Renal cortex interstitium (tissue), 11 donors: ENCODE data around the gene FBXO47. TPM values are rescaled to one million over a fixed set of nuclear protein-coding genes. Genes with fewer than 3 reads are reported as not detected.

Source experiments
- DNase-seq, 11 donors: peaks; one replicate each; pipeline ENCODE4 v3.0.0-alpha.2; 2013; ENCODE audit warnings: low read depth in 9 of 11, low spot score in 4 of 11; ENCODE audit errors: extremely low read depth in 1 of 11
- polyA plus RNA-seq, 3 donors: library from polyadenylated mRNA; unstranded; fragments of 120-200 nt; gene quantifications; one replicate each; pipeline ENCODE4 v1.2.1, GENCODE V29; 2013; ENCODE audit not compliant: insufficient read length in 3 of 3

Gene FBXO47
- polyA plus RNA-seq, 3 donors: 0.07 TPM; not detected in 2

GRCh38 chr17:38911081-38911730 is 56.0 kb downstream of the FBXO47 start:
- no peak for DNase-seq

DNA sequence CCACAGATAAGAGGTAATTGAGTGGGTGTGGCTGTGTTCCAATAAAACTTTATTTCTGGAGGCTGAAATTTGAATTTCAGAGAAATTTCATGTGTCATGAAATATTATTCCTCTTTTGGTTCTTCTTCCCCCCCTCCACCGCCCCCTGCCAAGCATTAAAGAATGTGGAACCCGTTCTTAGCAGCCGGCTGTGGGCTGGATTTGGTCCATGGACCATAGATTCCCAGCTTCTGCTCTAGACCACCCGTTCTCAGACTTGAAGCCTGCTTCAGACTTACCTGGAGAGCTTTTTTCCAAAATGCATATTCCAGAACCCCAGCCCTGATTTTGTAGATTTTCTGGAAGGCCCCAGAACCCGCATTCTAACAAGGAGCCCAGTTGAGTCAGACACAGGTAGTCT is 56.9 kb downstream of the FBXO47 start:
- DNase-seq: no peak

- no peak for DNase-seq
Observed at GRCh38 chr17:38908676-38909181, 58.5 kb downstream of the FBXO47 start.

- DNase-seq: no peak
Observed at GRCh38 chr17:38907930-38908675, 59.1 kb downstream of the FBXO47 start.

DNA sequence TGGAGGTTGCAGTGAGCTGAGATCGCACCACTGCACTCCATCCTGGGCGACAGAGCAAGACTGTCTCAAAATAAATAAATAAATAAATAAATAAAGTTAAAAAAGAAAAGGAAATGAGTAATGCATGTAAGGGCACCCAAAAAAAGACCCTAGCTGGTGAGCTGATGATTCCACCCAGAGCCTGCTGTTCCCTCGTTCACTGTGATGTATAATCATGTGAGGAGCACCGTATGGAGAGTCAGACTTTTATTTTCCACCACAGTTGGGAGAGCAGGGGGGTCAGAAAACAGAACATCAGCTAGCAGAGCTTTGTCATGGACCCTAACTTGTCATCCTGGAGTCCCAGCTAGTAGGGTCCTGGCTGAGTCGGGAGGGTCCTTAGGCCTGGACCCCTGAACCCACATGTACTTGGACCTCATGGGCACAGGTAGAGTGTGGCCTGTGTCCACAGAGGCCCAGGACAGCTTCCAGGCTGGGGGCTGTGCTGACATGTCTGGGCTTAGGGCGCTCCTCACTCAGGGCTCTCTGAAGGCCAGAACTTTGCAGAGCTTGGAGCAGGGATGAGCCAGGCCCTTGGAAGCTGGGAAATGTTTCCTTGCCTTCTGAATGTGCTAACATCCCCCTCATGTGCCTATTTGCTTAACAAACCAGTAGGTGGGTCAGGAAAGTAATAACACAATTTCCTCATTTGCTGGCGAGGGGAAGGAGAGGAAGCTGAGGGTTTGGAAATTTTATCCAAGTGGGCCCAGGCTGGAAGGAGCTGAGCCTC is 60.6 kb downstream of the FBXO47 start:
- DNase-seq: no peak

GRCh38 chr17:38905375-38905774 is 61.8 kb downstream of the FBXO47 start:
- no peak for DNase-seq

DNA sequence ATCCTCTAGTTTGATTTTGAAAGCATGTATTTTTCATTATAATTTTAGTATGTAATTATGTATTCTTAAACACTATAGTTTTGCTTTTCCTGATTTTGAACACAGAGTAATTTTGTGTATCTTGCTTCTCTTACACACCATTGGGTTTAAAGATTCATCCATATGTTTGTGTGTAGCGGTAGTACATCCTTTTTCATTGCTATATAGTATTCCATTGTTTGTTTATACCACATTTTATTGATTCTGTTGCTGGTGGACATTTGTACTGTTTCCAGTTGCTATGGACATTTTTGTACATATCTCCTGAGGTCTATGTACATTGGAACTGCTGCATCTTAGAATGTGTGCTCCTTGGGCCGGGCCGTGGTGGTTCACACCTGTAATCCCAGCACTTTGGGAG is 62.3 kb downstream of the FBXO47 start:
- DNase-seq: no peak

- no peak for DNase-seq
Observed at GRCh38 chr17:38903404-38903803, 63.8 kb downstream of the FBXO47 start.

- no peak for DNase-seq
Observed at GRCh38 chr17:38900978-38901656, 66.1 kb downstream of the FBXO47 start.

GRCh38 chr17:38899421-38899820 is 67.8 kb downstream of the FBXO47 start:
- no peak for DNase-seq

DNA sequence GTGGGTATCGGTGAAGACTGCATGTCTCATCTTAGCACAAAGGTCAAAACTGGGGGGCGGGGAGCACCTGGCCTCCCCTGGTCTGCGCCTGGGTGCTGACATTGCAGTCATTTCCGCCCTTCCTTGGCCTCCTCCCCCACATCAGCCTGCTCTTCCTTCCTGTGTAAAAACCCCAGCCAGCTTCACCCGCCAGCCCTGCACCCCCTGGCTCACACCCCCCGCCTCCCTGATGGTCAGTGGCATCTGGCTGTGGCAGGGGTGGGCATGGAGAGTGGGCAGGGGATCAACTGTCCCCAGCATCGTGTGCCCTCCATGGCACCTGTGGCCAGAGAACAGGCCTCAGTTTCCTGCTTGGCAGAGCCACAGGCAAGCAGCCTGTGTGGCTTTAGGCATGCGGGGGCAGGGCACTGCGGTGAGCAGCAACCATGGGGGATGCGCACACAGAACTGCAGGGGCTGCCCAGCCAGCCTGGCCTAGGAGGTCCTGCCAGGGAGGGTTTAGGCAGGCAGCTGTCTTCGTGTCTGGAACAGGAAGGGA is 68.3 kb downstream of the FBXO47 start:
- DNase-seq: no peak

DNA sequence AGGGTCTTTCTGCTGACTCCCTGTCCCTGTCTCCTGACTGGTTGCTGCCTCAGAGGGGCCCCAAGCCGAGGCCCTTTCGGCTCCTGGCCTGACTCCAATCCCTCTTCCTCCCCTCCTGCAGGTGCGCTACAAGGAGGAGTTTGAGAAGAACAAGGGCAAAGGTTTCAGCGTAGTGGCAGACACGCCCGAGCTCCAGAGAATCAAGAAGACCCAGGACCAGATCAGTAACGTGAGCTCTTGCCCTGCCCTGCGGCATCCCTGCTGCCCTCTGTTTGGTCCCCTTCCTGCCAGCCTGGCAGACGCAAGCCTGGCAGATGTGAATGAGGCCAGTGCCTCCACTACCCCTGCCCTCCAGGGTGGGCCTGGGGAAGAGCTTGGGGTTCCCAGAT is 68.9 kb downstream of the FBXO47 start:
- DNase-seq: no peak

- no peak for DNase-seq
Observed at GRCh38 chr17:38897671-38898290, 69.4 kb downstream of the FBXO47 start.

DNA sequence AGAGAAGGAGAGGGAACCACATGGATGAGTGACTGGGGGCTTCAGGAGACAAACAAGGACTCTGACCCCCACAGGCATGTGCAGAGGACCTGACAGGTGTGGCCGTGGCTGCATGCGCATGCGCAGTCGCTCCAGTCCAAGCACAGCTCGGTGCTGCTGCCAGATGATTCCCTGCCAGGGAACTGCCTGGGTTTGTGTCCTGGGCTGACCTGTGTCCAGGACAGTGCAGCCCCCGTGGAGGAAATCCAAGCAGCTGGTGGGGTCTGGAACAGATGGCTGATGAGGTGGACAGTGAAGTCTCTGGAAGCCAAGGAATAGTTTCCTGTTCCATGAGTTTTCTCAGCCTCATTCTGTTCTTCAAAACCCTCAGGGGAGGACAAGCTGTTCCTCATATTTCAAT is 70.0 kb downstream of the FBXO47 start:
- no peak for DNase-seq

GRCh38 chr17:38896346-38896954 is 70.8 kb downstream of the FBXO47 start:
- no peak for DNase-seq

GRCh38 chr17:38894276-38894675 is 72.9 kb downstream of the FBXO47 start:
- DNase-seq: no peak

GRCh38 chr17:38893607-38894006 is 73.6 kb downstream of the FBXO47 start:
- DNase-seq: no peak

GRCh38 chr17:38893113-38893512 is 74.1 kb downstream of the FBXO47 start:
- DNase-seq: no peak
